HG03135 (cell line): ENCODE measurements around the gene TIMM23.
"Not testable (repeated sequence)": the region's sequence is repeated elsewhere in the genome, so short reads cannot be mapped to it uniquely, and the experiment has no call there.

ENCODE experiments used
- ATAC-seq: cut with Tn5 transposase; IDR thresholded peaks from one replicate; pipeline ENCODE4 v1.9.1; 2021; ENCODE audit warnings: mild to moderate bottlenecking, moderate library complexity; ENCODE audit not compliant: unreplicated experiment

Gene TIMM23

GRCh38 chr10:45985590-45985989 is 13.3 kb downstream of the TIMM23 start:
- not testable (repeated sequence) for ATAC-seq

DNA sequence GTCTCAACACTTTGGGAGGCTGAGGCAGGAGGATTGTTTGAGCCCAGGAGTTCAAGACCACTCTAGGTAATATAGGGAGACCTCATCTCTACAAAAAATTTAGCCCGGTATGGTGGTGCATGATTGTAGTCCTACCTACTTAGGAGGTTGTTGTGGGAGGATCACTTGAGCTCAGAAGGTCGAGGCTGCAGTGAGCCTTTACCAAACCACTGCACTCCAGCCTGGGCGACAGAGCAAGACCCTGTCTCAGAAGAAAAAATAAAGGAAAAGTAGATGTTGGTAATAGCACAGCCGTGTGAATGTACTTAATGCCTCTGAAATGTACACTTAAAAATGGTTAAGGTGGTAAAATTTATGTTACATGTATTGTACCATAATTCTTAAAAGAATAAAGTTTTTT is 25.3 kb downstream of the TIMM23 start:
- no peak for ATAC-seq

DNA sequence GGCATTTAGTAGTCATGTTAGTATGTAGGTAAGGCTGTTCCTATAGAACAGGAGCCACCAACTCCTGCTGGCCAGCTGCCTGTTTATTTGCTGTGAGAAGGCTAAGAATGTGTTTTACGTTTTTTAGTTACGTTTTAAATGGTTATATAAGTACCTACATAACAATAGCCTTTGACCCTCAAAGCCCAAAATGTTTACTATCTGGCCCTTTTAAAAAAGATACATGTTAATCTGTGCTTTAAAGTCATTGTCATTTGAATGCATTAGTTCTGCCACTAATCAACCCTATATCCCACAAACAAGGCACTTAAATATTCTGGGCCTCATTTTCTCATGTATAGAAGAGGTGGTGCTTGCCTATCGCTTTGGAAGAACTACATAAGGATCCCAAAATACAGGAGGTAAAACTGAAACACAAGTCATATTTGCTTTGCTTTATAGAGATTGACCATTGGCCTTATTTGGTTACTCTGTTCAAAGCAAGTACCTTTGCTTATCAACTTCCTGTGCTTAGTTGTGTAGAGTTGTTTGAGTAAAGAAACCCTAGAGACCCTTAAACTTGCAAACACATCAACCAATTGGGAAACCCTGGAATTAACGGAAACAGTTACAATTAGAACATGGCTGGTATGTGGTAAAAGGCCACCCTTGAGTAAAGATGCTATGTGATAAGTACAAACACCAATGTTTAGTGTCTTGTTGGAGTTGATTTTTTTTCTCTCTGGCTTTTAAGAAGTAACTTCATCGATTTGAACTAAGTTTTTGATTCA is 25.9 kb downstream of the TIMM23 start:
- ATAC-seq, result no peak

- ATAC-seq, result not testable (repeated sequence)
These were observed 27.7 kb downstream of the TIMM23 start for GRCh38 chr10:45999955-46000354.

DNA sequence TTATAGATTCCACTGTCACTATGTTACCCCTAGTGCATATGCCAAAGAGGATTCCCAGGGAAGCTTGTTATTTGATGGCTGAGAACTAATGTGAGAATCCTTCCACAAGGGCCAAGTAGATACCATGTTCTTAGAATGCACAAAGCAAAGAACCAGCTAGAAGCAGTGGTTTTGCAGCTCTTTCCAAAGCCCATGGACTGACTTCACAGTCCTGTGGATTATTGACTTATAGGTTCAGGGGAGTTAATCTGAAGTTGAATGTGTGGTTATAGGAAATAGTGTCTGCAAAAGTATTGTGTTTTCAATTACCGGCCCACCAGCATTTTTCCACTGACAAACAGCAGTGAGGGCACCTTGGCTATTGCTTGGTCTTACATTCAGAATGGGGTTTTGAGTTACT is 28.2 kb downstream of the TIMM23 start:
- ATAC-seq, result no peak

GRCh38 chr10:46001187-46001756 is 29.0 kb downstream of the TIMM23 start:
- no peak for ATAC-seq

DNA sequence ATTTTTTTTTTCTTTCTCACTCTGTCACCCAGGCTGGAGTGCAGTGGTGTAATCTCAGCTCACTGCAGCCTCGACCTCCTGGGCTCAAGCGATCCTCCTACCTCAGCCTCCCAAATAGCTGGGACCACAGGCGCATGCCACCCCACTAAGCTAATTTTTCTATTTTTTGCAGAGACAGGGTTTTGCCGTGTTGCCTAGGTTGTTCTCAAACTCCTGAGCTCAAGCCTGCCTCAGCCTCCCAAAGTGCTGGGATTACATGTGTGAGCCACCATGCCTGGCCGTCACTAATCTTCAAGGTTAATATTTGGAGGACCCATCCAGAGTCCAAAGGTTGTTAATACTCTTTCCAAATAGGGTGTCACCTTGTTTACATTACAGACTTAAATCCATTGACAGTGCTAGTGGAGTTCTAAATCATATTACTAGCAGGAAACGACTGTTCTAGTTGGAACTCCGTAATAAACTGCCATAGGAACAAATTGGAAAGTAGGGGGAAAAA is 29.9 kb downstream of the TIMM23 start:
- ATAC-seq, result not testable (repeated sequence)

- no peak for ATAC-seq
These were observed 30.8 kb downstream of the TIMM23 start for GRCh38 chr10:46002916-46003693.

DNA sequence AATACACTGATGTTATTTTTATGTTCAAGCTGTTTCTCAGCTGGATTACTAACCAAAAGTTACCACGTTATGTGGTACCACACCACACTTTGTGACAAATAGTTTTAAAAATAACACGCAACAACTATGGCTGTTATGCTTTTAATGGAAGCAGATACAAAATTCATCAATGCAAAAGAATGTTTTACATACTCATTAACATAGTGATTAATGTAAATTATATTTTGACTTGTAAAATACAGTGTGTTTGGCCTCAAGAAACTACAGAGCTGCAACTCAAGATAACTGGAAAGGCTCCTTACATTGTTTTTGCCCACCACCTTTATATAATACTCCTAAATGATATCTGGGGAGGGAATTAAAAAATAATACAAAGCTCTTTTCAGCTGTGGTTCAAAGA is 32.7 kb downstream of the TIMM23 start:
- no peak for ATAC-seq

DNA sequence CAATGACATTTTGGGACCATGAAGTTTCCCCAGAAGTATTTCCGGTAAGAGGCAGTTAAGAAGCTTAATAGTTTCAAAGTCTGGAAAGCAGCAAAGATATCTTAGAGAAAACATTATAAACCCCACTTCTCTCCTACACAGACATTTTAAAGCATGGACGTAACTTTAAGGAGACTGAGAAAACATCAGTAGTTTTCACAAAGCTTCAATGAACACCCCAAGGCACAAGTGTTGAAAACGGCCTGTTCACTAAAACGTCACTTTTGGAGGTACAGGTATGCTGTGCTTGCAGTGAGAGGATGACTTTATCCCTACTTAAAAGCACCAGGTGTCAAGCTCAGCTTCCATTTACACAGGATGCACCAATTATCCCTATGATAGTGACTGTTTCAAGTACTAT is 33.1 kb downstream of the TIMM23 start:
- no peak for ATAC-seq

GRCh38 chr10:46006219-46006618 is 33.9 kb downstream of the TIMM23 start:
- ATAC-seq, result no peak

DNA sequence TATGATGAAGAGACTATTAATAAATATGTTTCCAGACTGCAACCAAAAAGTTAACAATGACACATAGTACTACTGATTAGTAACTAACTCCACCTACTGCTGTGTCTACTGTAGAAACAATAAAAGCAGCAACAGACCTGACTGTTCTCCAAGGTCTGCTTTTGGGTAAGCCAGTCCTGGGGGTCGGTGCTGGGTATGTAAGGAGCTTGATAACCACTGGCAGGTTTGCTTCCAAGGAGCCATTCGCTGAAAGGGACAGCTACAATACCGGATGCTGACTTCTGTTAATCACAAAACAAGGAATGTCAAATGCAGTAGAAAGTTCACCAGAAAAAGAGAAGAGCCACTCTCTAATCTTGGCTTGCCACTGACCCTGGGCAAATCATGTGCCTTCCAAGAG is 40.5 kb downstream of the TIMM23 start:
- no peak for ATAC-seq

GRCh38 chr10:46014206-46014605 is 41.9 kb downstream of the TIMM23 start:
- no peak for ATAC-seq

DNA sequence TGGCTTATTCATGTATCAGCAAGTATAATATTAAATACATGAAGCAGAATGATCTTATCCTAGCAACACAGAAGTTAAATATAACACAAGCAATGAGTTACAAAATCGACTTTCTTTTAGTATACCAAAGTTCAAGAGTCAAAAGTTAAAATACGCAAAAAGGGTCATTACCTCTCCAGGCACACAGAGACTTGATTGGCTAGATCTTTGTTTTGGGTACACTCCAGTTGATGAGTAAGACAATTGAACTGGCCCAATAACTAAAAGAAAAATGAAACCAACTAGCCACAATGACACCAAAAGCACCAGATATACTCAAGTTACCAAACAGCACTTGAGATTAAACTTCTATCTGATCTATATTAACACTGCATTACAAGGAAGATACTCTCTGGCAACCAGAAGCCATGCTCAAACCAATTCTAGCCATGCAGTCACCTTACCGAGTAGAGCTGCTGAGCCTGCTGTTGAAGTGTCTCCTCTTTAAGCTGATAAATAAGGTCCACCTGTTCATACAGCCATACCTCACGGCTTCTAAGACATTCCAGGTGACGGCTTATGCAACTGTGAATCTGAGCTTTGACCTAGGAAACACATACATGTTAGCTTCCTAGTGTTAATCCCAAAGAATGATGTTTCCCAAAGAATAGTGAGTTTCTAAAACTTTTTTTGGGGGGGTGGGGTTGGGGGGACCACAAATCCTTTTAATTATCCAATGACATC is 42.6 kb downstream of the TIMM23 start:
- no peak for ATAC-seq

DNA sequence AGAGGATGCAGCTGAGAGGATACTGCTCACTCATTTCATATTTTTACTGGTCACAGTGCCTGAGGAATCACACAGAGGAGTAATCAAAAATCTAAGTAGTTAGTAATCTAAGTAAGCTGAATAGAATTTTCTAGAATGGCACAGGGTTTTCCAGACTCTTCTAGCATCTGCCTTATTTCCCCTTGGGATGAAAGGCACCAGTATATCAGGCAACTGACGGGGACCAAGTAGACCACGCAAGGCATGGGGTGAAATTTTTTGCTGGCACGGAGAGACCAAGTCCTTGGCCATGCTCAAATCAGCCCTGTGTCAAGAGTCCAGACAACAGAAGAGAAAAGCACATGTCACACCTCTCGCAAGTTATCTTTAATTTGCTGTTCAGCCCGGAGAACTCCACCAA is 43.9 kb downstream of the TIMM23 start:
- no peak for ATAC-seq

DNA sequence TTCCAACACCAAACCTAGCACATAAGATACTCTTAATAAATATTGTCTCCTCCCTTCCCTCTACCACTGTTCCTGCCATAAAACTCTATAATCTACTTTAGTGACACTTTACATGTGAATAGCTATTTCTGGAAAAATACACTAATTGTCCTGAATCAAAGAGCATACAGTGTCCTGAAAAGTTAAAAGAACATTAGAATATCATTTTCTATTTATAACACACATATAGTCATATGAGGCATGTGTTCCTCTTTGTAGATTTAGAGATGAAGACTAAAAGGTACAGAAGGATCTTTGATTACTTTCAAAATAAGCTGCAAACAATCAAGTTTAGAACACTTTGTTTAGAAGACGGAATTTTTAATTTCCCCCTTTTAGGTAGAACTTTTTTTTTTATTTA is 44.5 kb downstream of the TIMM23 start:
- ATAC-seq, result no peak

- no peak for ATAC-seq
These were observed 45.4 kb downstream of the TIMM23 start for GRCh38 chr10:46017733-46018132.

DNA sequence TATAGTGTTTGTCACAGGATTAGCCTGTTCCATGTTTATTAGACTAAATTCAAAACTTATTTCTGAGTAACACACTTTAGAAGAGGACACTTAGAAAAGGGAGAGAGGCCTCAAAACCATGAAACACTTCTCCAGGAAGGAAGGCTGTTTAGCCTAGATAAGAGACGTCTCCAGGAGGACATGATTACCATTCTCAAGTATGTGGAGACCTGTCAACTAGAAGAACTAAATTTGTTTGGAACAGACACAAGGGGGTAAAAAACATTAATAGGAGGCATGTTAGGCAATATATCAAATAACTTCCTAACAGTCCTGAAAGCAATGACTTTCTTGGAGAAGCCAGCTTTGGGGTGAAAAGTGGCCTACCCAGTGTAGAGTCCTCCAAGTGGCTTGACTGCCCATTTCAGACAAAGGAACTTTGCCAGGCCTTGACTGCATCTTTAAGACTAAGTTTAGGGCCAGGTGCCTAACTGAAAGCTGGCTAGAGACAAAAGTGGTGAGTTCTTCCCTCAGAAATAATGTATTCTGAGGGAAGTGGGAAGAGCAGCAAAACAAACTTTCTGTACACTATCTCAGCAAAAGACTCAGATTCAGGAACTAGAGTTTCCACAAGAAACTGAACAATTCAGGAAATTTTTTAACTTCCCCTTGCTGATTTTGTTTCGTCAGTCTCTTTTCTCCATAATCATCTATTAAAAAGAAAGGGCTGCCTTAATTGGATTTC is 46.3 kb downstream of the TIMM23 start:
- ATAC-seq, result no peak

- no peak for ATAC-seq
These were observed 46.9 kb downstream of the TIMM23 start for GRCh38 chr10:46019177-46019528.

DNA sequence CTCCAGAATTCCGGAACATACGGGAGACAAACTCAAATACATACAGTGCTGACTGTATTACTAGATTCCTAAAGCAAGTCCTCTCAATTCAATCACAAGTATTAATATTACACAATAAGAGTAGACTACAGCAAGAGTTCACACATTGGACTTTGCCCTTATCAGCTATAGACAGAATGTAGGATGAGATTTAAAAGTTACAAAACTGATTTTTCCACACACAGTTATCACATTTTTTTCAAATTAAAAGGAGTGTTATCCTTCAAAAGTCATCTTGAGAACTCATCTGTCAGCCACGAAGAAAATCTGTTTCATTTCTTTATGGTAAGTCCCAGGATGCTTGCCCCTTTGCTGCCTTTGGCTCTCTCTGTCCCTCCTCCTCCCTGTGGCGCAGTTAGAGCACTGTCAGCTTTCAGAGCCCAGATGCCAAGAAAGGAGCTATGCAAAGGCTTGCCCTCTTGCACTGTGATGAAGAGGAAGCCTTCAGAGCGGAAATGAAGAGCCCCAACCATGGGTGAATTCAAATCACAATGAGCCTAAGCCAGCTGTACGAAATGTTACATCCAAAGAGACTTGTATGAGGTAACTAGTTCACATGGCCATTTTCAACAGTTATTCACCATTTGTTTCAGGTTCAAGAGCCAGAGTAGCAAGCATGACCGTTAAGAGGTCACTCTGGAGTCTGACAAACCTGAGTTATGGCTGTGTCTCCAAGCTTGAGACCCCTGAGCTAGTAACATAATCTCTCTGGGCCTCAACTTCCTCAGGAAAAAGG is 47.5 kb downstream of the TIMM23 start:
- ATAC-seq, result no peak
